Progenitor cell of endocrine pancreas (in vitro differentiated cells): ENCODE results near the gene TCL1B. TPM values are rescaled to one million over a fixed set of nuclear protein-coding genes. Genes with fewer than 3 reads are reported as not detected.
"Not testable (repeated sequence)": the region's sequence is repeated elsewhere in the genome, so short reads cannot be mapped to it uniquely, and the experiment has no call there.

ENCODE experiments used
- DNase-seq: peaks from one replicate; pipeline ENCODE4 v3.0.0; 2021; ENCODE audit warnings: low spot score; ENCODE audit not compliant: unreplicated experiment
- H3K27ac Mint-ChIP-seq: 2 replicates; pipeline ENCODE4 v1.8.0; 2021; ENCODE audit warnings: mild to moderate bottlenecking, moderate library complexity, mixed read lengths
- H3K27me3 Mint-ChIP-seq: 2 replicates; pipeline ENCODE4 v1.8.0; 2021; ENCODE audit warnings: mixed read lengths
- H3K36me3 Mint-ChIP-seq: 2 replicates; pipeline ENCODE4 v1.8.0; 2022; ENCODE audit warnings: mixed read lengths; ENCODE audit not compliant: insufficient read depth
- H3K4me1 Mint-ChIP-seq: 2 replicates; pipeline ENCODE4 v1.8.0; 2021; ENCODE audit warnings: low read depth, mixed read lengths
- H3K4me3 Mint-ChIP-seq: 2 replicates; pipeline ENCODE4 v1.8.0; 2021; ENCODE audit warnings: low read depth, mild to moderate bottlenecking, moderate library complexity, mixed read lengths
- H3K9me3 Mint-ChIP-seq: 2 replicates; pipeline ENCODE4 v1.8.0; 2021; ENCODE audit warnings: low read depth, mixed read lengths
- total RNA-seq: library from RNA; stranded (reverse); gene quantifications from 2 replicates; pipeline ENCODE4 v1.2.1, GENCODE V29; 2021
- TF ChIP-seq, protein P1 (sequence below): fragments of 200-600 bp; sonication (generic); IDR thresholded peaks from one replicate; pipeline ENCODE4 v1.5.0; 2021; ENCODE audit warnings: antibody characterized with exemption, mild to moderate bottlenecking; ENCODE audit not compliant: unreplicated experiment

The TCL1B gene
- total RNA-seq, 1 donor from 2014 or later: not detected

DNA sequence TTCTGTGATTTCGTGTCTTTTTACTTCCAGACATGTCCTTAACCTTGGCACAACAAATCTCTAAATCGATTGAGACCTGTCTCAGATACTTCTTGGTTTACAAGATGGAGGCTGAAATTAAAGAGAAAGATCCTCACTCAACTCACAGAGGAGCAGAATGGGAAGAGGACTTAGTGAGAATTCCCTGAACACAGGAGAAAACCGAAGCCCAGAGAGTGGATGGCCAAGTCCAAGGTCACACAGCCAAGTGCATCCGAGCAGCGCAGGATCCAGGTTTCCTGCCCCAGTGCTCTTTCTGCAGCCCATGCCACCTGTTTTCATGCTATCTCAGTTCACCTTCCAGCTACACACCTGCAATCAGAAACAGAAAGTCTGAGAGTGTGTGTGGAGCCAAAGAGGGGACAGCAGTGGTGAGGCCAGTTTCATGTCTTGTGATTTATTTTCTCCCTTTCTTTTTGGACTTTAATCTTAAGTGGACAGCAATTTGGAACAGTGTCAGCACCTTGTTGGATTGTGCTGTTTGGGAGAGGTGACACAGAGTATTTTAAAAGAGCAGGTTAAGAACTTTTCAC, 22.9 kb upstream of the TCL1B start:
- no peaks in the 10 kb centered on the region for H3K36me3 Mint-ChIP-seq
- H3K27me3 Mint-ChIP-seq: peaks cover 3% of the 10 kb centered on the region
- H3K27ac Mint-ChIP-seq: peak overlapping the region; percentile 87
- TF ChIP-seq, protein P1, sequence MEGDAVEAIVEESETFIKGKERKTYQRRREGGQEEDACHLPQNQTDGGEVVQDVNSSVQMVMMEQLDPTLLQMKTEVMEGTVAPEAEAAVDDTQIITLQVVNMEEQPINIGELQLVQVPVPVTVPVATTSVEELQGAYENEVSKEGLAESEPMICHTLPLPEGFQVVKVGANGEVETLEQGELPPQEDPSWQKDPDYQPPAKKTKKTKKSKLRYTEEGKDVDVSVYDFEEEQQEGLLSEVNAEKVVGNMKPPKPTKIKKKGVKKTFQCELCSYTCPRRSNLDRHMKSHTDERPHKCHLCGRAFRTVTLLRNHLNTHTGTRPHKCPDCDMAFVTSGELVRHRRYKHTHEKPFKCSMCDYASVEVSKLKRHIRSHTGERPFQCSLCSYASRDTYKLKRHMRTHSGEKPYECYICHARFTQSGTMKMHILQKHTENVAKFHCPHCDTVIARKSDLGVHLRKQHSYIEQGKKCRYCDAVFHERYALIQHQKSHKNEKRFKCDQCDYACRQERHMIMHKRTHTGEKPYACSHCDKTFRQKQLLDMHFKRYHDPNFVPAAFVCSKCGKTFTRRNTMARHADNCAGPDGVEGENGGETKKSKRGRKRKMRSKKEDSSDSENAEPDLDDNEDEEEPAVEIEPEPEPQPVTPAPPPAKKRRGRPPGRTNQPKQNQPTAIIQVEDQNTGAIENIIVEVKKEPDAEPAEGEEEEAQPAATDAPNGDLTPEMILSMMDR: no peak
- no peak overlapping the region for H3K4me3 Mint-ChIP-seq
- H3K4me1 Mint-ChIP-seq: peaks cover 41% of the 10 kb centered on the region
- no peaks in the 10 kb centered on the region for H3K9me3 Mint-ChIP-seq
- DNase-seq: no peak

DNA sequence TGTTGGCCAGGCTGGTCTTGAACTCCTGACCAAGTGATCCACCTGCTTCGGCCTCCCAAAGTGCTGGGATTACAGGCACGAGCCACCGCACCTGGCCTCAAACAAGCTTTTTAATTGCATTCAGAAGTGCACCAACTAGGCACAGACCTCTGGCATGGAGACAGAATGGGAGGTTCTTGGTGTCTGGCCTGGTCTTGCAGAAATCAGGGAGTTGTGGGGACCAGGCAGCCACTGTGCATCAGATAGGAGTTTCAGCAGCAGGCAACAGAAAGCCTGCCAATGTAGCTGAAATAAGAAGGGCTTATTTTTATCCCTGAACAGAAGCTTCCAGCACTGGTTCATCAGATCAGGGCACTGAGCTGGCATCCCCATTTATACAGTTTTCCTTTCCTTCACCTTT, 22.2 kb upstream of the TCL1B start:
- Mint-ChIP-seq H3K27me3 (no peaks in the 10 kb centered on the region), H3K4me1 (peaks cover 38% of the 10 kb centered on the region), H3K4me3 (no peak overlapping the region), H3K27ac (no peak overlapping the region), H3K9me3 (no peaks in the 10 kb centered on the region), H3K36me3 (no peaks in the 10 kb centered on the region)
- DNase-seq: no peak
- TF ChIP-seq, protein P1: no peak

DNA sequence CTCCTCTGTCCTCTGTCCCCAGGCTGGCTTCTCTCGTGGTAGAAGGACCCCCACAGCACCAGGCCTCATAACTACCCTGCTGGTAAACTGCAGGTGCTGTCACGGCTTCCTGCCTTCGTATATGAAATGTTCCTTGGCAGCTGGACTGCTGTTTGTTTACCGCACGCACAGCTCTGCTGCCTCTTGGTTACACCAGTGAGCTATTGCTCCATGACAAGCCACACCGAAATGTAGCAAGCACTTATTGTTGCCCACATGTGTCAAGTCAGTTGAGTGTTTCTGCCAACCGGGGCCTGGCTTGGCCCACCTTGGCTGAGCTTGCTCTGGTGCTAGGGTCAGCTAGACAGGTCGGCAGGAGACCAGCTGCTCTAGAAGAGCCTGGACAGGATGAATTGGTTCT, 21.7 kb upstream of the TCL1B start:
- H3K4me3 Mint-ChIP-seq: no peak overlapping the region
- no peak for DNase-seq
- H3K27ac Mint-ChIP-seq: no peak overlapping the region
- H3K27me3 Mint-ChIP-seq: peaks cover under 1% of the 10 kb centered on the region
- TF ChIP-seq, protein P1: no peak
- no peaks in the 10 kb centered on the region for H3K36me3 Mint-ChIP-seq
- peaks cover 38% of the 10 kb centered on the region for H3K4me1 Mint-ChIP-seq
- no peaks in the 10 kb centered on the region for H3K9me3 Mint-ChIP-seq

DNA sequence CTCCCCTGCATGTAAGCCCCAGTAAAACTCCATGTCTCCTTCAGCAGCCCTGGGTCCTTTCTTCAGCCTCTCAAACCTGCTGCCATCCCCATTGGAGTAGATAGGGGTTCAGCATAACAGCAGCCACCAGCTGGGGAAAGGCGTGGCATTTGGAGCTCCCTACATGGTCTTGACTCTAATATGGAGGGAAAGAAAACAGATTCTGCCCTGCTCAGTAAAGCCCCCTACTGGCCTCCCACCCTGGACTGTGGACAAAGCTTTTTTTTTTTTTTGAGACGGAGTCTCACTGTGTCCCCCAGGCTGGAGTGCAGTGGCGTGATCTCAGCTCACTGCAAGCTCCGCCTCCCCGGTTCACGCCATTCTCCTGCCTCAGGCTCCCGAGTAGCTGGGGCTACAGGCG, 20.7 kb upstream of the TCL1B start:
- DNase-seq, H3K4me3 Mint-ChIP-seq, H3K9me3 Mint-ChIP-seq, H3K27me3 Mint-ChIP-seq, H3K27ac Mint-ChIP-seq, H3K36me3 Mint-ChIP-seq: not testable (repeated sequence)
- H3K4me1 Mint-ChIP-seq: peaks cover 33% of the 10 kb centered on the region
- TF ChIP-seq, protein P1: peak; percentile 33

DNA sequence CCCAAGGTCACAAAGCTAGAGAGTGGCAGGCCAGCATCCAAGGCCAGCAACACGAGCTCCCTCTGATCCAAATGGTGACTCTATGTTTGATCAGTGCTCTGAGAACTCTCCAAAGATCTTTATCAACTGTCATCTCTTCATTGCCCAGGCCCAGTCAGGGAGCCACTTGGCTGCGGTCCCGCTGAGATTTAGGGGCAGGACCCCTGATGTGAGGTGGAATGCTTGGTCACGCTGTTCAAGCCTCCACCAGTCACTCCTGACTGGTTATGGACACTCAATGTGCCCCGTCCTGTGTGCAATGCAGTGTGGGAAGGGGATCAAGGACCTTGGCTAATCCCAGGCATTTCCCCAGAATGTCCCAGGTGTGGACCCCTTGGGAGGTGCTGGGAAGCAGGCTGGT, 19.8 kb upstream of the TCL1B start:
- Mint-ChIP-seq H3K9me3 (no peaks in the 10 kb centered on the region), H3K4me3 (no peak overlapping the region), H3K27ac (no peak overlapping the region), H3K27me3 (peaks cover 19% of the 10 kb centered on the region), H3K36me3 (no peaks in the 10 kb centered on the region), H3K4me1 (peaks cover 24% of the 10 kb centered on the region)
- DNase-seq: no peak
- TF ChIP-seq, protein P1: no peak
